ENCODE results near the gene CACNA2D2. TPM values are rescaled to one million over a fixed set of nuclear protein-coding genes. Genes with fewer than 3 reads are reported as not detected.
"Not testable (repeated sequence)": the region's sequence is repeated elsewhere in the genome, so short reads cannot be mapped to it uniquely, and the experiment has no call there.

Gene CACNA2D2
- total RNA-seq, 1 donor from 2014 or later, result 0.24 TPM

DNA sequence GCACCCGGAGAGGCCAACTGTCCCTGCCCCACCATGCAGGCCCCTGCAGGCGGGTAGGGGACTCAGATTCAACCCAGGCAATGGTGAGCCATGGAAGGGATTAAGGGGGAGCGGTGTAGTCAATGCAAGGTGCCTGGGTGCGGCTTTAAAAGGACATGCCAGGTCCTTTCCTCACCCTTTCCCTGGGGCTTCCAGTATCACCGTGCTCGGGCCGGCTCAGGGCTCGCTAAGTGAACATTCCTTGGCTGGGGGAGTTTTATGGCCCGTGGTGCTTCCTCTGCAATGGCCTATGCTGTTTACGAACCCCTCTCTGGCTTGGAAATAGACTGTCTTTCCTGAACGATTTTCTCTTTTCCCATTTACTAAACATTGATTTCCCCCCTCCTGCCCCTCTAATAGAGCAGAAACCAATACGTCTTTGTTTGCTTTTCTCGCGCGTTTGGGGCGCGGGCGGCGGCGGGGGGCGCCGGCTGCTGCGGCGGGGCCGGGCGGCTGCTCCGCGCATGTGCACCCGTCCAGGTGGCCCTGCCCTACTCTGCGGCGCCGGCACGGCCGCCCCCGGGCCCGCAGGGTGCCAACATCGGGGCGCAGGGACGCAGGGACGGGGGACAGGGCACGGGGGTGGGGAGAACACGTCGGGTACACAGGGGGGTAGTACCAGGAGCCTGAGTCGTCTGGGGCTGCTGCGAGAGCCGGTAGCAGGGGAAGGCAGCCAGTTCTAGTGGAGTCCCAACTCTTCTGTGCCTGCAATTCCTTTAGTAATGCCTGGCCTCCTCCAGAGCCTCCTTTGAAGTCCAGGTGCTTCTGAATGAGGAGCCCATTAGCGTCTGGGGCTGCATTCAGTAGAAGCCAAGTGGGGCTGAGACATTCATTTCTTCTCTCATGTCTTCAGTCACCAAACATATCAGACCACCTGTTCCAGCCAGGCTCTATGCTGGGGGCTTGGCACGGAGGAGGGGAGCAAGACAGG is 26.9 kb upstream of the CACNA2D2 start:
- no peak for DNase-seq (ENCODE audit: low spot score)

DNA sequence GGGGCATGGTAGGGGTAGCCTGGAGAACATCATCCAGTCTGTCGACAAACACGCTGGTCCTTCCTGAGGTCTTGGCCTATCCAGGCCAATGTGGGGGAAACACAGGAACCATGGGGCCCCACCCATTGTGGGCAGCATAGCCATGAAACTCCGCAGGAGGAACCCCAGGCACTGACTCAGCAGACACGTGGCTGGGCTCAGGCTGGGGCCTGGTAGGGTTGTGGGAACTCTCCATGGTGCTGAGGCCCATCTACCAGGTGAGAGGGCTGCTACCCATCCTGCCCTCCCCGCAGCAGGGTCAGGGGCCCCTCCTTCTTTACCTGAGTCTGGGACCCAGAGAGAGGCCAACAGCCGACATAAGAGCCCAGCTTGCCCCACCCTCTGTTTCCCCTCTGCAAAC is 22.6 kb upstream of the CACNA2D2 start:
- DNase-seq (ENCODE audit: low spot score), result peak; percentile 80

DNA sequence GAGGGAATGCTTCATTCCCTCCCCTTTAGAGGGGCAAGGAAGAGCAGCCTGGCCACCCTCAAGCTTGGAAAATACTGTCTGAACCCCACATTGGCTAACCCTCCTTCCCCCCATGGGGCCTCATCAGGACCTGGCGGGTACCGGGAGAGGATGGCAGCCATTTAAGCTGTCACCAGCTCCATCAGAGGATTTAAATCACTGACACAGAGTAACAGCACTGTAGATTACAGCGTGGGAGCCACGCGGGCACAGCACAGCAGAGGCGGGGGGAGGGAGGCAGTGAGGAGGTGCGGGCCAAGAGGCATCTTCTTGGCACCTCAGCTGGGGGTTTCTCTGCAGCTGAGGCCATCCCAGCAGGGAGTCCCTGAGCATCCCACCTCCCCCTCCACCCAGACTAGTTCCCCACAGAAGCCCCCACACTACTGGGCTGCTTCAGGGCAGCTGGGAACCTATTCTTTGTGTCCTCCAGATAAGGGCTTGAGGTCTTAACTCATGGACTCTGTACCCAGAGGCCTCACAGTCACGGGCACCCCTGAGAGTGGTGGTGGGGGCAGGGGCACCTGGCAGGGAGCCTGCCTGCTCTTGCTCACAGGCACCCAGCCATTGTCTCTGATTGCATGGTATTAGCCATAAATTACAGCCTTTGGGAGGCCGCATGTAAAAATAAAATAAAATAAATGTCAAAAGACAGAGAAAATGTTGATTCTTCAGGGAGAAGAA is 21.9 kb upstream of the CACNA2D2 start:
- no peak for DNase-seq (ENCODE audit: low spot score)

GRCh38 chr3:50524746-50525145 is 21.3 kb upstream of the CACNA2D2 start:
- no peak for DNase-seq (ENCODE audit: low spot score)

GRCh38 chr3:50523279-50523811 is 19.9 kb upstream of the CACNA2D2 start:
- no peak for DNase-seq (ENCODE audit: low spot score)

DNA sequence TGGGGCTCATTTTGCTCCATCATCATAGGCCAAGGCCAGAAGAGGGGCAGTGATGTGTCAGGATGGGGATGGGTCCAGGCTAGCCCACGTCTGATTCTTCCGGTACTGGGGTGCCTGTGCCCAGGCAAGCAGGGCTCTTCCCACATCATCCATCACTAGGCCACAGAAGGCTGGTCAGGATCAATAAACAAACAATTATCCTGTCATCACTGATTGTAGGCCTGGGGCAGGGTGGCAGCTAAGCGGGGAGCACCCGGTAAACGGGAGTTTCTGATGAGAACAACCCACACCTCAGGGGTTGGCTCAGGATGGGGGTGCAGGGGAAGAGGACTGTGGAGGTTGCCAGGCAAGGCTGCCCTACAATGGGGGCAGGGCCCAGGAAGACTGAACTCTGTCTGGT is 18.1 kb upstream of the CACNA2D2 start:
- no peak for DNase-seq (ENCODE audit: low spot score)

- no peak for DNase-seq (ENCODE audit: low spot score)
Observed at GRCh38 chr3:50520849-50521248, 17.4 kb upstream of the CACNA2D2 start.

GRCh38 chr3:50519471-50520089 is 16.1 kb upstream of the CACNA2D2 start:
- peak; percentile 32 for DNase-seq (ENCODE audit: low spot score)

DNA sequence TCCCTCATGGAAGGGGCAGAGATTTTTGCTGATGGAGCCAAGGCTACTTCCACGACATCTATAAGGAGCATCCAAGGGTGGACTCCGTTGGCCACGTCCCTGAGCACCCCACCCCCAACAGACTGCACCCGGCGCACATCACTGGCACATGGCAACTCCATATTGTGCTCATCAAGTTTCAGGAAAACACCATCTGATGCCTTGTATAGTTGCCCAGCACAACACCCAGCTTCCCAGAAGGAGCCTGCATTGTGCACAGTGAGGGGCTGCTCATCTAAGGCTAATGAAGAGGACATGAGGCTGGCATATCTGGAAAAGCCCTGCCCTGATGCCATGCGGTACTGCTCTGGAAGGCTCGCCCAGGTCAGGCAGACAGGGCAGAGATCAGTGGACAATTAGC is 15.0 kb upstream of the CACNA2D2 start:
- DNase-seq (ENCODE audit: low spot score), result no peak

DNA sequence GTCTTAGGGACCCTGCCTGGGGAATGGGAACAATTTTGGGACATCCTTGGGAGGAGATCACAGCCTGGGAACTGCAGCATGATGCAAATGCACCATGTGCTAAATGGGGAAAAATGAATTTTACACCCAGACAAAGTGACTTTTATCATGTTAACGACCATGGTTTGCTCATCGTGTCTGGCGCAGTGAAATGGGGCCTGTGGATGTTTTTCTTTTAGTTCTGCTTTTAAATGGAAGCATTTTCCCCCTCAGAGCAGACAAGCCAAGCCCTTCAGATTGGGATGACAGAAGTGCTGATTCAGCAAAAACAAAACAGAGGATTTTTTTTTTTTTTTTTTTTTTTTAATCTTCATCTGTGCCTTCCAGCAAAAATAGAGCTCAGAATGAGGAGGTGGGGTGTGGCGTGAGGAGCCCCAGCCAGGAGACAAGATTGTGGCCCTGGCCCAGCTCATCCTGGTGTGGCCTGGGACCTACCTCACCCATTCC is 14.3 kb upstream of the CACNA2D2 start:
- no peak for DNase-seq (ENCODE audit: low spot score)

GRCh38 chr3:50516440-50516871 is 13.0 kb upstream of the CACNA2D2 start:
- peak; percentile 70 for DNase-seq (ENCODE audit: low spot score)

DNA sequence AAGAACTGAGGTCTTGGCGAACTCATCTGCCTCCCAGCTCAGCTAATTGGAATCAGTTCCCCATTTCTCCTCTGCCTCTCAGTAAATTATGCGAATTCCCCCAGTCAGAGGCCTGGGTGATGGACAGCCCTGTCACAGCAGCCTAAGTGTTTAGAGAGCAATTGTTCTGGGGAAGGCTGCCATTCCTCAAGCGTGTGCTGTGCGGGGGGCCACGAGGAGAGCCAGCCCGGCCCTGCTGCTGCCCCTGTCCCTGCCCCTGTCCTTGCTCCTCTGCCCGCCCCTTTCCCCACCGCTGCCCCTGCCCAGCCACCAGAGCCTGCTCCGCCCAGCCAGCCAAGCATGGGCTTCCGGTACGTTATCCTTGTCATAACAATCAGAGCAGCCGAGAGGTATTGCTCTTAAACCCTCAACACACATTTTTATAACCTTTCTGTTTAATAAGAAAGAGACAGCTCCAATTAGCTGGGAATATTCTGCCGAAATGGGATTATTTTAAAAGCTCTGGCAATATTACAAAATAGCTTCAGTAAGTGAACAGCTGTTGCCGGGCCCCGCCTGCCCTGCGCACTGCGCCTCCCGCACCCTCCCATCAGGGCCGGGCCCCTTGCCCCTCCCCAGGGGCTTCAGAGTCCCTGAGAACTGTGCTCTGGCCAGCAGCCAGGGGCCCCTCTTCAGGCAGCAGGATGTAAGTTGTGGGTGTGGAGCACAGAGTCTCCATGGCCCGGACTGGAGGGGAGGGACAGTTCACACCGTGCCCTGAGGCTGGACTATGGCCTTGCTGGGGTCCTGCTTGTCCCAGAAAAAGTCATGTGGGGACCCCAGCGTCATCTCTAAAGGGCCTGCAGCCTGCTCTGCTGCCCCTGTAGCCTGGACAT is 12.4 kb upstream of the CACNA2D2 start:
- DNase-seq (ENCODE audit: low spot score), result peak; percentile 91

- DNase-seq (ENCODE audit: low spot score), result not testable (repeated sequence)
Observed at GRCh38 chr3:50512908-50513307, 9.5 kb upstream of the CACNA2D2 start.

GRCh38 chr3:50512131-50512530 is 8.7 kb upstream of the CACNA2D2 start:
- DNase-seq (ENCODE audit: low spot score), result no peak

- DNase-seq (ENCODE audit: low spot score), result no peak
Observed at GRCh38 chr3:50510325-50510724, 6.9 kb upstream of the CACNA2D2 start.

- DNase-seq (ENCODE audit: low spot score), result no peak
Observed at GRCh38 chr3:50509715-50510114, 6.3 kb upstream of the CACNA2D2 start.

GRCh38 chr3:50508821-50509220 is 5.4 kb upstream of the CACNA2D2 start:
- DNase-seq (ENCODE audit: low spot score), result no peak

DNA sequence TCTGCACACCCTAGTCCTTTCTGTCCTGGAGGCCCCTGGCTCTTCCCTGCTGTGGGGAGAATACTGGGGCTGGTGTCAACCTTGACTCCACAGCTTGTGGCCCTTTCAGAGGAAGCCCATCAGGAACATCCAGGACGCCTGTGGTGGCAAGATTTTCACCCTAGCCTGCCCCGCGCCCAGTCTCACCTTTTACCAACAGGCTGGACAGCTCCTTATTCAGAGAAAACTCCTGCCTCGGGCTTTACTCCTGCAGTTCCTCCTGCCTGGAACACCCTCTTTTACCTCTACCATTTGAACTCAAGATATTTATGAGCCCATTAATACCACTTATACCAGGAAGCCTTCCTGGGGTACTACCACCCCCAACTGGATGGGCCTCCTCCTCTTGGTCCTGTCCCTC is 2.7 kb upstream of the CACNA2D2 start:
- DNase-seq (ENCODE audit: low spot score), result no peak

DNA sequence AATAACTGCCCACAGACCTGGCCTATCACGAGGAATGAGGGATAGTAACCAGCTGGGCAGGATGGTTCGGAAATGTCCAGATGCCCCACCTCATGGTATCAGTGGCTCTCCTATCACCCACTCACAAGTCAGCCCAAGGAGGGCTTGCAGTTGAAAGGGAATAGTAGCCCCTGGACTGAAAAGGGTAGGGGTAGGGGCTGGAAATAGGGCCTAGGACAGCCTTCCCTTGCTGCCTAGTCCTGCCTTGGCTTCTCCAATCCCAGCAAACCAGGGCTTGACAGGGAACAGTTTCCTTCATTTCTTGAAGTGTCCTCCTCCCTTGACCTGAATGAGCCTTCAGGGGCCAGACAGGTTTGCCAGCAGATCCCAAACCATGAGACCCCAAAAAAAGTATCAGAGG is 1.2 kb upstream of the CACNA2D2 start:
- DNase-seq (ENCODE audit: low spot score), result no peak

DNA sequence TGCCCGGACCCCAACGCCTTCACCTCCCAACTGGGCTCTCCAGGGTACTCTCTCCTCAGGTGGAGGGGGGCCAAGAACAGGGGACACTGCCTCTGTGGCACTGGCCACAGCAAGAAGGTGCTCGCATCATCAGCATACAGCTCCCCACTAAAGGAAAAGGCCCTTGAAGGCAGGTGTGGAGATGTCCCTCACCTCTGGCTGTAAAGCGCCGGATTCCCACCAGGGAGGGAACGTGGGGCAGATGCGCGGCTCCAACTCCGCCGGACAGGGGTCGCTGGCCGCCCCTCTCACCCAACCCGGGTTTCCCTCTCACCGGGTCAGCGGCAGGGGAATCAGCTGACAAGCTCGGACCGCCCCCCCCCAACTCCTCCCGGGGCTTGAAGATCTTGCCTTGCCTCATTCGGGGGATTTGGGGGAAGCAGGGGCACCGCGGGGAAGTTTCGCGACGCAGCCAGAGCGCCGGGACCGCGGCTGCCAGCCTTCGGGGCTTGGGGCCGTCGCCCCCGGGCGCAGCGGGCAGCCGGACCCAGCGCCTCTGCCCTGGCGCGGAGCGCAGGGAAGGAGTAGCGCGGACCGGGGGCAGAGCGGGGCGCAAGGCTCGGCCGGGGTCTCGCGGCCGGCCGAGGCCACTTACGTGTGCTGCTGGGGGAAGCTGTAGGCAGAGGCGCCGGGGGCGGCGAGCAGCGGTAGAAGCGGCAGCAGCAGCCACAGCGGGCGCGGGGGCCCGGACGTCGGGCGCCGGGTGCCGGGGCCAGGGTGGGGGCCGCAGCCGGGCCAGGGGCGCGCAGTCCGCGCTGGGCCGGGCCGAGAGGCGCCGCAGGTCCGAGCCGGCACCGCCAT is 630 bp downstream of the CACNA2D2 start:
- no peak for DNase-seq (ENCODE audit: low spot score)

Data from umbilical cord (tissue), 2 donors.